T-helper 2 cell (primary cell): ENCODE data around the gene SSR2.
A peak's percentile ranks its signal among the peaks of the same experiment; 100 is the strongest.
"Not testable (repeated sequence)": the region's sequence is repeated elsewhere in the genome, so short reads cannot be mapped to it uniquely, and the experiment has no call there.

ENCODE experiments used
- DNase-seq, 5 experiments: peaks; one replicate each; pipeline versions ENCODE4 v3.0.0 to v3.0.0-alpha.2; 2012 to 2022

Gene SSR2

DNA sequence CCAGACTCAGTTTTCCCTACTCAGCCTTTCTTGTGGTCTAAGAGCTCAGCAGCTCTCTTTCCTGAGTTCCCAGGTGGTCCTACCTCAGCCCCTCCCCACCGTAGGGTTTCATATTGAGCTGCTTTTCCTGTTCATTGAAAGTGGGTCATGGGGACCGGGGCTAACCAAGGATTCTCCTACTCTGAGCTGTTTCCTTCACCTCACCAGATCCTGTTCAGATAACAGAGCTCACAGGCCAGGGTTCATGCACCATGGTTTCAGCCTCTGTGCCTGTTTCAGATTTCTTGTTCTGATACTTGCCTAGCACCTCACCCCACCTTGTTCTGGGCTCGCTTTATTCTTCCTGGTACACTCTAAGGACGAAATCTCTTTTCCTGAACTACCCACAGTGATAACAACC, 24.3 kb upstream of the SSR2 start:
- DNase-seq: peak in 2 of 5 experiments; percentile 8 to 88

DNA sequence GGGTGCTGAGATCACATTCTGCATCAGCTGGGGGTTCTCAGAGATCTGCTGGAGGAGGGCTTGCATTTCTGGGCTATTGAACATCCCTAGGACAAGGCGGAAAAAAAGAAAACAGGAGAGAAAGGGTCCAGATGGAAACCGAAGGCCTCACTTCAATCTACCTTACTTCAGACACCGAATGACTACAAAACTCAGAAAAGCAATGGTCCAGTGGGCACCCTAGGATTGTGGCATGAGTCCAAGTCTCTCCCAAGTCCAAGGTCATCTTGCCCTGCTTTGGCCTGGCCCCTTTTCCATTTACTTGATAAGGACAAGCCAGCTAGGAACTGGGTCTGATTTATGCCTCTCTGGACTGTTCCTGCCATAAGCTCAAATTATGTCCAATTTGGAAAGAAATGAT, 22.1 kb upstream of the SSR2 start:
- DNase-seq: no peak

DNA sequence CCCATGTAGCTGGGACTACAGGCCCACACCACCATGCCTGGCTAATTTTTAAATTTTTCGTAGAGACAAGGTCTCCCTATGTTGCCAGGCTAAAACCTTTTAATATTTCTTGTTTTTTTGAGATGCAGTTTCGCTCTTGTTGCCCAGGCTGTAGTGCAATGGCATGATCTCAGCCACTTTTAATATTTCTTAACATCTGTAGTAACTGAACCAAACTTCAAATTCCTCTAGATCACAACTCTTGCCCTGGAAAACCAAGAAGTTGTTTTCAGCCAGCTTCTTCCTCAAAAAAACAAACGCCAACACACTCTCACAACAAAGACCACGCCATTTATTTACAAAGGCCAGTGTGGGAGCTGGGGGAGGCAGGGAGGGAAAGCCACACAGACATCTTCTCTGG, 14.2 kb upstream of the SSR2 start:
- not testable (repeated sequence) for DNase-seq

DNA sequence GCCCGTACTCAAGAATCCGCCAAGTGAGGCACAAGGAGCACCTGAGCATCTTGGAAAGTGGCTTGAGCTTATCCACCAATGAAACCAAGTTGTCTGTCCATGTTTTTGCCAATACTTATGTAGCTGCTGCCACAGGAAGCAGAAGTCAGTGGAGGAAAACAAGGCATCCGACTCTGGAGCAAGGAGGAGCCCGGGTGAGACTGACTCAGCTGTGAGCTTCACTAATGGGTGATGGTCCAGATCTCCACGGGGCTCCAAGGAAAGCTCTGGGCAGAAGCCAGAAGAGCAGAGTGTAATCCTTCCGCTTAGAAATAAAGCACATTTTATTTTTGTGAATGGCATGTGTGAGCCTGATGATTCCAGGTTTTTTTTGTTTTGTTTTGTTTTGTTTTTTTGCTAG, 12.3 kb upstream of the SSR2 start:
- no peak for DNase-seq

DNA sequence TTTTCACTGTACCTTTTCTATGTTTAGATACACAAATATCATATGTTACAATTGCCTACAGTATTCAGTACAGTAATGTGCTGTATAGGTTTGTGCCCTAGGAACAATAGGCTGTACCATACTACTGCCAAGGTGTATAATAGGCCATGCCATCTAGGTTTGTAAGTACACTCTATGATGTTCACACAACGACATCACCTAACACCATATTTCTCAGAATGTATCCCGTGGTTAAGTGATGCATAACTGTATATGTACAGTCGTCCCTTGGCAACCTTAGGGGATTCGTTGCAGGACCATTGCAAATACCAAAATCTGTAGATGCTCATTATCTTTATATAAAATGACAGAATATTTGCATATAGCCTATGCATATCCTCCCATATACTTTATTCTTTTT, 5.8 kb upstream of the SSR2 start:
- DNase-seq: peak in 1 of 5 experiments; percentile 22

GRCh38 chr1:156025876-156026275, 5.1 kb upstream of the SSR2 start:
- DNase-seq: peak in 2 of 5 experiments; percentile 18 to 77

- no peak for DNase-seq
Observed at GRCh38 chr1:156024801-156025200, 4.0 kb upstream of the SSR2 start.

GRCh38 chr1:156021954-156022353, 1.2 kb upstream of the SSR2 start:
- no peak for DNase-seq

- no peak for DNase-seq
Observed at GRCh38 chr1:156021093-156021428, 310 bp upstream of the SSR2 start.

GRCh38 chr1:156019946-156020292, 832 bp downstream of the SSR2 start:
- no peak for DNase-seq

GRCh38 chr1:156014829-156015228, 5.9 kb downstream of the SSR2 start:
- no peak for DNase-seq

DNA sequence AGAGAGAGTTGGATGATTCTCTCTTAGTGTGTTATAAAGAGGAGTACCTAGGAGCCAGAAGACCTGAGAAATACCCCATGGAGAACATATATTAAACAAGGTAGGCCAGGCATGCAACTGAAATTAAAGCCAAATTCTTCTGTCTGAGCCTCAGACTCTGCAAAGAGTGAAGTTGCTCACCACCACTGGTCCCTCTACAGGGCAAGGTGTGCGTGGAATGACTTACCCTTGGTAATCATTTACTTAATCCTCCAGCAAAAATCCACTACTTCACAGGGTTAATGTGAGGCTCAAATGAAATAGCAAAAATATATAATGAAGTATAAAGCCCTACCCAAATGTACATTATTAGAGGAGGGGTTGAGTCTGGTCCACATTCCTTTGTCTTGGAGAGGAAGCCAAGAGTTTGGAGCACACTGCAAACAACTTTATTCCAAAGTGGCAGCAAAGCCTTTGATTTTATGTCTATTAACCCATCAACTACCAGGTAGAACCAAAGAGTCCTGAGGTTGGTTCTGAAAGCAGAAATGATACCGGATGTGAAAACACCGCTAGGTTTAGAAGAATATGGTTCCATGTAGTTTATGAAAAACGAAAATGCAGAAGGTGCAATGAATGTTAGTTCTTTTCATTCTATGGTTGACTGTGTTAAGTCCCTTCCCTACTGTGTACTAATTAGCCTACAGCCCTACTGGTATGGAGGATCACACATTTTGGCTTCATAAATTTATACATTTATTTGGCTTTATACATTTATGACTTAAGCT, 8.5 kb downstream of the SSR2 start:
- DNase-seq: no peak

DNA sequence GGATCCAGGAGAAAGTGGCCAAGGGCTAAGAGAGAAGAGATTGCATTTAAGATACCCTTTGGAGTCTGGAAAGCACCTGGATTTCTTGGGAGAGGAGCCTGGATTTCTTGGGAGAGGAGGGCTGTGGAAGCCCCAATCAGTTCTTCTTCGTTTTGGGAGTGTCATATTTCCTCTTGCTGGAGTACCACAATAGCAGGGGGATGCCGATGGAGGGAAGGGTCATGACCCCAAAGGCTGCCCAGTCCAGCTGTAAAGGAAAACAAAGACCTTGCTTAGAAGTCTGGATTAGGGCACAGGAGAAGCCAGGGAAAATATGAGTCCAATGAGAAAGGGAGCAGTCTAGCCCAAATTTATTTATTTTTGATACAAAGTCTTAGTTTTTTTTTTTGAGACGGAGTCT, 11.3 kb downstream of the SSR2 start:
- DNase-seq: no peak

DNA sequence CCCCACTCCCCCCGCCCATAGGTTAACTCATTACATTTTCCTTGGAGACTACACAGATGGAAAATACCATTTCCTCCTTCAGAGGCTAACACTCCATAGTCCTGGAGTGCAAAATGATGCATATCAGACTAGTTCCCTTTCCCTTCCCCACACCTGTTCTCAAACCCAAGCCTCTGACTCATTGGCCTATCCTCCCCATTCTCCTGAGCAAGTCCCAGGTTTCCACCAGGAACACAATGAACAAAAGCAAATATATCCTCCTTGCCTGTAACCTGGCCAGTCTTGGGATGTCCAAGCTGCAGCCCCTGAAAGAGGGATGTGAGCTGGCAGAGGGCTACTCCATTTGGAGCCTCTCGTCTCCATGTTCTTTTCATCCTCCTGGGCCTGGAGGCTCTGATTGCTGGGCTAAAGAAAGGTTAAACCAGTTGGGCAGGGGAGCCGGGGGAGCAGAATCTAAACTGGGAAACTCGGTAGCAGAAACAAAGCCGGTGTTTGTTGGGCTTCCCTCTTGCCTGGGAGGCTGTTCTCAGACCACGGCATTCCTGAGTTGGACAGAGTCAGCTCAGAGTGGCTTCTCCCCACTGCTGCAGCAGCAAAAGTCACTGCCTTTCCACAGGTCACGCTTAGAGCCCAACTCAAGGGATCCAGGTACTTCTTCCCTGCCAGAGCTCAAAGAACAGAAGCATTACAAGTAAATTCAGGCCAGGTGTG, 13.9 kb downstream of the SSR2 start:
- DNase-seq: no peak

DNA sequence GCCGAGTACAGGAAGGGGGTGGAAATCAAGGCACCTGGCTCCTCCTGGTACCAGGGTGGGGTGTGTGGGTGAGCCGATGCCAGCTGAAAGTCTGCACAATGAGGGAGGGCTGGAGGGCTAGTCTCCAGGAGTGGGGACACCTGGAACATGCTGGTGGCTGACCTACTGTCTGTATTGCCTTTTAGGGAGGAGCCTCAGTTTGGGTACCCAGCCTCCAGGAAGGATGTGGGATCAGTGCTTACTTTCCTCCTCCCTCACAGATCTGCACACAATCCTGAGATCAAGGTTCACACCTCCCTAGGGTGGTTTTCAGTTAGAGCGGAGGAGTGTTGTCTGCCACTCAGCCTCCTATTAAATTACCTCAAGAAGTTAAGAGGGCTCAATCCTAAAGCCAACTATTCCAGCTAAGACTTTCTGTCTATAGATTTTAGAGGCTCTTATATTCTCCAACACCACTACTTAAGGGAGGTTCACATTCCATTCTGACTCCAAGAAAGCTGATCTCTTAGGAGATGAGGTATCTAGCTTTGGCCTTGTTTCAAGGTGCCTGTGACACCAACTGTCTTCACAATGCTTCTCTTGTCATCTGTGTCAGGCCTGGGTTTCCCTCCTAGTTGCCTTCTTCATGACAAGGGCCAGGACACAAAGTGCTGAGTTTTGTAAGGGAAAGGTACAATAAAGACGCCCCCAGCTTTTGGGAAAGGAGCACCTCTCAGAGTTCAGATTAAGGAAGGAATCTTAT, 15.7 kb downstream of the SSR2 start:
- DNase-seq: peak in 2 of 5 experiments; percentile 57 to 61

- no peak for DNase-seq
Observed at GRCh38 chr1:156003923-156004188, 16.9 kb downstream of the SSR2 start.

- no peak for DNase-seq
Observed at GRCh38 chr1:156002188-156002911, 18.4 kb downstream of the SSR2 start.

DNA sequence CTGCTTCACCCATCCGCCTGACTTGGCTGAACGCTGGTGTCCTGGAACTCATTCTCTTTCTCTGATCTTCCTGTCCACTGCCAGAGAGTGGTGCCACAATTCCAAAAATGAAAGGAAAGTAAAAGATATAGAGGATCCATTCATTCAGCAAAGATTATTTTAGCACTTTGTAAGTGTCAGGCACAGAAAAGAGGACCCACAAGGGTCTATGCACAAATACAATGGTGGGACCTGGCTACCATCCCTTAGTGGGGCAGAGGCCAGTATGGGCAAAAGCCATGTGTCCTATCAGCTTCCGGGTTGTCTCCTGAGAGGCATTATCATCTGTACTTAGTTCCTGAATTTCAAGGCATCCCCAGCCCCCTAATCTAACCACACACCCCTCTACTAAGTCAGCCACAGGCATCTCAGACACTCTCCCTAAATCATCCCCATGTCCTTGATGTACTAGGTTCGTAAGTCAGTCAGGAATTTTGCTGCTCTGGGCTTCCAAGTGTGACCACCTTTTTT, 19.0 kb downstream of the SSR2 start:
- no peak for DNase-seq

DNA sequence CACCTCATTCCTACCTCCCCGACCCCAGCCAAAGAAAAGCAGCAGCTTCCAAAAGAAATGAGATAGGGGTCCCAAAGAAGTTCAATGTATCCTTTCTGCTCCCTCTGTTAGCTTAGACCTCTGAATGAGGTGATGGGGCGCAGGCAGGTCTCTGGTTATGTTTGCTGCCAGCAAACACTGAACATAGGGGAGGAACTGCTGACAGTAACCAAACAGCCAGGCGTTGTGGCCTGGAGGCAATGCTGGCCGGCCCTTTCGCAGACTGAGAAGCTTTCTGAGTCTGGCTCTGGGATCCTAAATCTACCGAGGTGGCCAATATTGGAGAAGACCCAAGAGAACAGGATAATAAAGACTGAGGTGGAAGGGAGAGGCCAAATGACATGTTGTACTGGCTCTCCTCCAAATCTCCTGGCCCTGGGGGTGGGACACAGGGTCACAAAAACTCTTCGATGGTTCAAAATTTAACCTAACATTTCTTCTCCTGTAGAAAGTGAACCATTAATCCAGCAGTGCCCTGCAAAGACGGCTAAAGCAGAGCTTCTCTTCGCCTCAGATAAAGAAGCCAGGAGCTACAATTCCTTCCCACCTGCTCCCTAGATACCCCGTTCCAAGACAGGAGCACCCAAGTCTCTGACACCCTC, 19.6 kb downstream of the SSR2 start:
- no peak for DNase-seq

DNA sequence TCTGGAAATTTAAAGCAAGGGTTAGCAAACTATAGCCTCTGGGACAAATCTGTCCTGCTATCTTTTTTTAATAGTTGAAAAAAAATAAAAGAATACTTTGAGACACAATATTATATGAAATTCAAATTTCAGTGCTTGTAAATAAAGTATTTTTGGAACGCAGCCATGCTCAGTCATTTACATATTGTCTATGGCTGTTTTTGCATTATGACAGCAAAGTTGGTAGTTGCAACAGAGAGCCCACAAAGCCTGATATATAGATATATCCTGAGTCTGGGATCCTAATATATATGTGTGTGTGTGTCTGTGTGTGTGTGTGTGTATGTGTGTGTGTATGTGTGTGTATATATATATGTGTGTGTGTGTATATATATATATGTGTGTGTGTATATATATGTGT, 20.8 kb downstream of the SSR2 start:
- no peak for DNase-seq

DNA sequence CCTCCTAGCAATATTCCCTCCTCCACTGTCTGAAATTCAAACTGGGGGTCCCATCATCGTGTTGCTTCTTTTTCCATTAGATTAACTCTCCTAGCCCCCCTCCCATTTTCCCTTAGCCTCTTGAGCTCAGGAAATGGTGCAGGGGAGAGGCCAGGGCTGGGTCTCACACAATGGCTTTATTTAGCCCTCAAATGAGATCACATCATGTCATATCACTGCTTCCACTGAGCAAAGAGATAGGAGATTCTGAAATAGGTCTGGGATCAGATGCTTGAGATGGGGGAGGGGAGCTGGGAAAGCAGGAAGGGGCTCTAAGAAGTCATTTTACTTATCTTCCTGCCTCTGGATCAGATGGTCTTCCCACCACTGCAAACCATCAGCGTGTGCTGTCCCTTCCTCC, 24.6 kb downstream of the SSR2 start:
- no peak for DNase-seq

- DNase-seq: no peak
Observed at GRCh38 chr1:155993595-155993994, 27.2 kb downstream of the SSR2 start.
